Activated naive CD4-positive, alpha-beta T cell treated with anti-CD3 and anti-CD28 coated beads, Interleukin-2, amount 50 U/mL, for 72 hours (primary cell): ENCODE data around the gene UGT1A1. TPM values are rescaled to one million over a fixed set of nuclear protein-coding genes. Genes with fewer than 3 reads are reported as not detected.
"Not testable (repeated sequence)": the region's sequence is repeated elsewhere in the genome, so short reads cannot be mapped to it uniquely, and the experiment has no call there.

Experiments
- ATAC-seq, 2 donors: fragments of 150-1000 bp; cut with Tn5 transposase; 2 replicates each; pipeline ENCODE4 v1.10.0; 2021; ENCODE audit warnings: mild to moderate bottlenecking in 2 of 2, moderate library complexity in 2 of 2
- DNase-seq, 2 donors: peaks; one replicate each; pipeline ENCODE4 v3.0.0; 2021 to 2022; ENCODE audit warnings: low spot score in 2 of 2
- H3K27ac Mint-ChIP-seq, 2 donors: one replicate each; pipeline ENCODE4 v1.8.0; 2022; ENCODE audit warnings: mild to moderate bottlenecking in 2 of 2, mixed read lengths in 2 of 2
- H3K36me3 Mint-ChIP-seq, 2 donors: one replicate each; pipeline ENCODE4 v1.8.0; 2022; ENCODE audit warnings: mixed read lengths in 2 of 2
- H3K9me3 Mint-ChIP-seq, 2 donors: one replicate each; pipeline ENCODE4 v1.8.0; 2022; ENCODE audit warnings: mixed read lengths in 2 of 2
- total RNA-seq, 2 donors: library from RNA; stranded (reverse); gene quantifications; one replicate each; pipeline ENCODE4 v1.2.3, GENCODE V29; 2022

The UGT1A1 gene
- total RNA-seq = not detected

GRCh38 chr2:233760043-233760442 is at the start of gene UGT1A1:
UGT1A1 (plus strand) TSS chr2:233760270; CDS start chr2:233760288, 18 bp downstream.
- ATAC-seq (no peak), DNase-seq (no peak)
- no peaks in the 10 kb centered on the region for H3K9me3 Mint-ChIP-seq
- H3K27ac Mint-ChIP-seq = no peak within 1 kb of the TSS
- H3K36me3 Mint-ChIP-seq = no peaks in the 10 kb centered on the region

- H3K27ac Mint-ChIP-seq = no peak overlapping the region
- DNase-seq = peak in 1 of 2 donors; percentile 76
- peak; percentile 71 to 73 for ATAC-seq
- no peaks in the 10 kb centered on the region for H3K9me3 Mint-ChIP-seq
- H3K36me3 Mint-ChIP-seq = no peaks in the 10 kb centered on the region
These were observed 48.6 kb upstream of the UGT1A1 start for GRCh38 chr2:233711312-233712008.

GRCh38 chr2:233712611-233713261 is 47.3 kb upstream of the UGT1A1 start, which contains the start of gene UGT1A5:
UGT1A5 (plus strand) TSS chr2:233712907; CDS start chr2:233712992, 85 bp downstream.
- ATAC-seq (no peak), DNase-seq (no peak)
- Mint-ChIP-seq H3K9me3 (no peaks in the 10 kb centered on the region), H3K36me3 (no peaks in the 10 kb centered on the region), H3K27ac (no peak within 1 kb of the TSS)

- DNase-seq (no peak), ATAC-seq (no peak)
- Mint-ChIP-seq H3K9me3 (no peaks in the 10 kb centered on the region), H3K27ac (no peak overlapping the region), H3K36me3 (no peaks in the 10 kb centered on the region)
These were observed 46.8 kb upstream of the UGT1A1 start for GRCh38 chr2:233713262-233713615.

GRCh38 chr2:233714121-233714520 is 45.9 kb upstream of the UGT1A1 start:
- ATAC-seq = no peak
- H3K9me3 Mint-ChIP-seq = no peaks in the 10 kb centered on the region
- no peak for DNase-seq
- peak overlapping the region in 1 of 2 donors; percentile 58 for H3K27ac Mint-ChIP-seq
- no peaks in the 10 kb centered on the region for H3K36me3 Mint-ChIP-seq

- Mint-ChIP-seq H3K9me3 (no peaks in the 10 kb centered on the region), H3K27ac (no peak within 1 kb of the TSS), H3K36me3 (no peaks in the 10 kb centered on the region)
- no peak for DNase-seq
- no peak for ATAC-seq
These were observed 41.5 kb upstream of the UGT1A1 start, which contains the start of gene UGT1A4 for GRCh38 chr2:233718552-233718951. UGT1A4 (plus strand) TSS chr2:233718736; CDS start chr2:233718821, 85 bp downstream.

- DNase-seq (no peak), ATAC-seq (no peak)
- no peaks in the 10 kb centered on the region for H3K36me3 Mint-ChIP-seq
- no peak within 1 kb of the TSS for H3K27ac Mint-ChIP-seq
- peaks cover 0 to 4% of the 10 kb centered on the region in 2 donors for H3K9me3 Mint-ChIP-seq
These were observed 31.3 kb upstream of the UGT1A1 start, which contains the start of gene UGT1A3 for GRCh38 chr2:233728723-233729301. UGT1A3 (plus strand) TSS chr2:233729042; CDS start chr2:233729127, 85 bp downstream.

- H3K36me3 Mint-ChIP-seq, ATAC-seq, H3K27ac Mint-ChIP-seq, DNase-seq, H3K9me3 Mint-ChIP-seq: not testable (repeated sequence)
These were observed 23.0 kb upstream of the UGT1A1 start for GRCh38 chr2:233736868-233737653.

GRCh38 chr2:233740870-233741269 is 19.2 kb upstream of the UGT1A1 start:
- DNase-seq (no peak), ATAC-seq (no peak)
- H3K36me3 Mint-ChIP-seq = no peaks in the 10 kb centered on the region
- peaks cover 0 to 4% of the 10 kb centered on the region in 2 donors for H3K9me3 Mint-ChIP-seq
- H3K27ac Mint-ChIP-seq = no peak overlapping the region

GRCh38 chr2:233743464-233744259 is 16.4 kb upstream of the UGT1A1 start:
- no peak overlapping the region for H3K27ac Mint-ChIP-seq
- H3K9me3 Mint-ChIP-seq = no peaks in the 10 kb centered on the region
- no peak for DNase-seq
- H3K36me3 Mint-ChIP-seq = no peaks in the 10 kb centered on the region
- ATAC-seq = no peak

- Mint-ChIP-seq H3K27ac (no peak overlapping the region), H3K36me3 (peaks cover 0 to 6% of the 10 kb centered on the region in 2 donors), H3K9me3 (peaks cover 6% of the 10 kb centered on the region in 2 donors)
- ATAC-seq = no peak
- DNase-seq = no peak
These were observed 14.9 kb upstream of the UGT1A1 start for GRCh38 chr2:233745073-233745755.

GRCh38 chr2:233745838-233746237 is 14.2 kb upstream of the UGT1A1 start:
- peaks cover 0 to 11% of the 10 kb centered on the region in 2 donors for H3K36me3 Mint-ChIP-seq
- not testable (repeated sequence) for H3K9me3 Mint-ChIP-seq, ATAC-seq, DNase-seq, H3K27ac Mint-ChIP-seq

- DNase-seq = no peak
- ATAC-seq = no peak
- Mint-ChIP-seq H3K36me3 (peaks cover 0 to 18% of the 10 kb centered on the region in 2 donors), H3K9me3 (peaks cover 7 to 10% of the 10 kb centered on the region in 2 donors), H3K27ac (no peak overlapping the region)
These were observed 13.4 kb upstream of the UGT1A1 start for GRCh38 chr2:233746475-233747282.

- Mint-ChIP-seq H3K27ac (no peak overlapping the region), H3K9me3 (peaks cover 7 to 12% of the 10 kb centered on the region in 2 donors), H3K36me3 (peaks cover 0 to 20% of the 10 kb centered on the region in 2 donors)
- ATAC-seq (no peak), DNase-seq (no peak)
These were observed 12.9 kb upstream of the UGT1A1 start for GRCh38 chr2:233747283-233747544.

GRCh38 chr2:233750689-233751088 is 9.4 kb upstream of the UGT1A1 start:
- not testable (repeated sequence) for DNase-seq, H3K27ac Mint-ChIP-seq, ATAC-seq
- Mint-ChIP-seq H3K9me3 (peaks cover 7 to 12% of the 10 kb centered on the region in 2 donors), H3K36me3 (peaks cover 0 to 20% of the 10 kb centered on the region in 2 donors)
